Measurements from ENCODE around the gene RGP1. TPM values are rescaled to one million over a fixed set of nuclear protein-coding genes. Genes with fewer than 3 reads are reported as not detected.

The RGP1 gene
- total and polyA plus RNA-seq, 9 of the 15 experiments (the other 6 are each of a cell fraction or from before 2014, with no cell fraction given) = 0.42 to 13.8 (median 6.7) TPM

DNA sequence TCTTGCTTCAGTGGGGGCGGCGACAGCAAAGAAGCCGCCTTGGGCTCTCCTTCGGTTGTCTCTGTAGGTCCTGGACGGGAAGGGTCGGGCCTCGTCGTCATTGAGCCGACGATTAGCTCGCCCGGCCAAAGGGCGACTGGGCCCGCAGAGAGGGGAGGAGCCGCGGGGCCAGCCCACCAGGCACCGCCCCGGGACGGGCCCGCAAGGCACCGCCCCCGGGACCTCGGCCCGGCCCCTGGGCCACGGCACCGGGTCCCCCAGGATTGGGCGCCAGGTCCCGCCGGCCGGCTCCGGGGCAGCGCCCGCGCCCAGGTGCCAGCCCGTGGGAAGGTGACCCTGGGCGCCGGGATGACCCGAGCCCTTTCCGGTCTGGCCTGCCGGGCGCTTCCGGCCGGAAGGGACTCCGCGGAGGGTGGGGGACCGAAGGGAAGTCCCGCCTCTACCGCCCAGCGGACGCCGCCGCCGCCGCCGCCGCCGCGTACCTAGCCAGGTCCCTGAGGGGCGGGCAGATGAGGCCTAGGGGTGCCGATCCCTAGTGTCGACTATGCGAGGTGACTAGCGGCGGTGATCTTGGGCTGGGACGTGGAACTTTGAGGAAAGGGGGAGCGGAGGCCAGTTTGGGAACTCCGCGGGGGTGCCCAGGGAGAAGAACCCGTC lies at the start of gene RGP1, which contains the start of gene GBA2 (continued):
- TF ChIP-seq FOXA1 (IDR thresholded peaks at IDR 0.05; ENCODE audit: borderline replicate concordance) (no peak), NCOA1 (IDR thresholded peaks at IDR 0.05; ENCODE audit: low read depth) (no peak), POLR3A (IDR thresholded peaks at IDR 0.05; ENCODE audit: borderline replicate concordance, extremely low read depth, insufficient read depth, insufficient read length) (no peak), SMARCA4 (IDR thresholded peaks at IDR 0.05) (no peak), ZFP30 (CRISPR knock-in tag; IDR thresholded peaks at IDR 0.05; ENCODE audit: borderline replicate concordance) (no peak), MBD2 (IDR thresholded peaks at IDR 0.05; ENCODE audit: borderline replicate concordance, low read depth) (no peak), CUX1 (CRISPR knock-in tag; IDR thresholded peaks at IDR 0.05) (no peak), RBBP5 (IDR thresholded peaks at IDR 0.05; ENCODE audit: borderline replicate concordance, insufficient read depth, low read length, poor library complexity, severe bottlenecking) (peak; percentile 99), JUN (IDR thresholded peaks at IDR 0.05; ENCODE audit: borderline replicate concordance, low read depth, low read length) (no peak), JUN (CRISPR knock-in tag; IDR thresholded peaks at IDR 0.05; ENCODE audit: borderline replicate concordance) (no peak), BACH1 (tag; IDR thresholded peaks at IDR 0.05) (no peak), NR3C1 (CRISPR knock-in tag; IDR thresholded peaks at IDR 0.05) (no peak), KLF6 (CRISPR knock-in tag; IDR thresholded peaks at IDR 0.05; ENCODE audit: borderline replicate concordance) (no peak), RBM34 (IDR thresholded peaks at IDR 0.05; ENCODE audit: borderline replicate concordance, insufficient read depth, low read length) (no peak), CBFA2T3 (IDR thresholded peaks at IDR 0.05) (no peak), ZC3H8 (IDR thresholded peaks at IDR 0.05) (no peak), IFI16 (CRISPR knock-in tag; IDR thresholded peaks at IDR 0.05) (no peak), SMAD2 (IDR thresholded peaks at IDR 0.05; ENCODE audit: low read depth, low read length) (no peak), ZNF431 (CRISPR knock-in tag; IDR thresholded peaks at IDR 0.05) (no peak), POLR2AphosphoS5 (IDR thresholded peaks at IDR 0.05; ENCODE audit: control insufficient read depth, insufficient read depth, low read depth, low read length) (peak; percentile 41; the same call in 1 of the 2 replicates), HNRNPL (IDR thresholded peaks at IDR 0.05; ENCODE audit: low read depth, low read length) (peak; percentile 94)
- TF ChIP-seq, protein P1, sequence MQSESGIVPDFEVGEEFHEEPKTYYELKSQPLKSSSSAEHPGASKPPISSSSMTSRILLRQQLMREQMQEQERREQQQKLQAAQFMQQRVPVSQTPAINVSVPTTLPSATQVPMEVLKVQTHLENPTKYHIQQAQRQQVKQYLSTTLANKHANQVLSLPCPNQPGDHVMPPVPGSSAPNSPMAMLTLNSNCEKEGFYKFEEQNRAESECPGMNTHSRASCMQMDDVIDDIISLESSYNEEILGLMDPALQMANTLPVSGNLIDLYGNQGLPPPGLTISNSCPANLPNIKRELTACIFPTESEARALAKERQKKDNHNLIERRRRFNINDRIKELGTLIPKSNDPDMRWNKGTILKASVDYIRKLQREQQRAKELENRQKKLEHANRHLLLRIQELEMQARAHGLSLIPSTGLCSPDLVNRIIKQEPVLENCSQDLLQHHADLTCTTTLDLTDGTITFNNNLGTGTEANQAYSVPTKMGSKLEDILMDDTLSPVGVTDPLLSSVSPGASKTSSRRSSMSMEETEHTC (IDR thresholded peaks at IDR 0.05) = no peak
- TF ChIP-seq, protein P2, sequence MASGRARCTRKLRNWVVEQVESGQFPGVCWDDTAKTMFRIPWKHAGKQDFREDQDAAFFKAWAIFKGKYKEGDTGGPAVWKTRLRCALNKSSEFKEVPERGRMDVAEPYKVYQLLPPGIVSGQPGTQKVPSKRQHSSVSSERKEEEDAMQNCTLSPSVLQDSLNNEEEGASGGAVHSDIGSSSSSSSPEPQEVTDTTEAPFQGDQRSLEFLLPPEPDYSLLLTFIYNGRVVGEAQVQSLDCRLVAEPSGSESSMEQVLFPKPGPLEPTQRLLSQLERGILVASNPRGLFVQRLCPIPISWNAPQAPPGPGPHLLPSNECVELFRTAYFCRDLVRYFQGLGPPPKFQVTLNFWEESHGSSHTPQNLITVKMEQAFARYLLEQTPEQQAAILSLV (tag; IDR thresholded peaks at IDR 0.05) = no peak
